Transverse colon (tissue), 4 donors: ENCODE results near the gene SCD5. TPM values are rescaled to one million over a fixed set of nuclear protein-coding genes. Genes with fewer than 3 reads are reported as not detected.

Source experiments
- DNase-seq: peaks from one replicate; pipeline ENCODE4 v3.0.0-alpha.2; 2019
- H3K27ac ChIP-seq, 4 donors: fragments of 200-600 bp; sonication (generic); 2 replicates each; pipeline ENCODE4 v1.5.1; 2016 to 2018; ENCODE audit warnings: inconsistent platforms in 4 of 4
- H3K27me3 ChIP-seq: fragments of 200-600 bp; sonication (generic); 2 replicates; pipeline ENCODE4 v1.5.1; 2017; ENCODE audit warnings: inconsistent platforms
- H3K36me3 ChIP-seq, 4 donors: fragments of 200-600 bp; sonication (generic); 2 replicates each; pipeline ENCODE4 v1.5.1; 2017 to 2019; ENCODE audit warnings: inconsistent platforms in 4 of 4
- H3K4me1 ChIP-seq, 4 donors: fragments of 200-600 bp; sonication (generic); 2 replicates each; pipeline ENCODE4 v1.5.1; 2017 to 2020; ENCODE audit warnings: inconsistent platforms in 4 of 4
- H3K4me3 ChIP-seq, 4 donors: fragments of 200-600 bp; sonication (generic); 1 replicate in 1 of 4; 2 replicates in 3 of 4; pipeline versions ENCODE4 v1.5.1 to v1.6.1; 2017 to 2019; ENCODE audit warnings: inconsistent platforms in 4 of 4
- H3K9me3 ChIP-seq, 2 donors: fragments of 200-600 bp; sonication (generic); 2 replicates each; pipeline ENCODE4 v1.5.1; 2017 to 2019; ENCODE audit warnings: inconsistent platforms in 2 of 2
- CTCF ChIP-seq, 5 experiments: fragments of 200-600 bp in 3 of 5; fragments of 450-650 bp in 2 of 5; sonication (generic) in 3 of 5; IDR thresholded peaks; 1 replicate in 2 of 5; 2 replicates in 3 of 5; pipeline ENCODE4 v1.5.1; 2016 to 2017; ENCODE audit warnings: antibody characterized with exemption in 5 of 5, inconsistent platforms in 3 of 5, mild to moderate bottlenecking in 2 of 5, moderate library complexity in 1 of 5
- EP300 ChIP-seq: sonication (generic); formaldehyde crosslinking; IDR thresholded peaks from one replicate; pipeline ENCODE4 v1.6.1; 2017; ENCODE audit warnings: antibody characterized with exemption, low read depth
- POLR2A ChIP-seq: fragments of 450-650 bp; IDR thresholded peaks from one replicate; pipeline ENCODE4 v1.6.1; 2016; ENCODE audit warnings: antibody characterized with exemption, mild to moderate bottlenecking, moderate library complexity
- POLR2AphosphoS5 ChIP-seq, 3 donors: sonication (generic); formaldehyde crosslinking; IDR thresholded peaks; one replicate each; pipeline ENCODE4 v1.6.1; 2016; ENCODE audit warnings: antibody characterized with exemption in 3 of 3
- WGBS, 2 donors: methylation state at CpG; one replicate each; pipeline ENCODE4 v1.1.5; 2018; ENCODE audit warnings: low coverage in 1 of 2; 5-methylcytosine and 5-hydroxymethylcytosine counted together
- in situ Hi-C, 4 donors: fragments of 200-750 bp; cut with MboI; loops; one replicate each; pipeline versions ENCODE4 v1.15.0 to v1.15.1; 2017; ENCODE audit warnings: low sequenced_read_pairs in 3 of 4, low pct_ligation_motif_present in 1 of 4, low pct_unique_long_range_greater_than_20kb in 1 of 4
- intact Hi-C: fragments of 100-400 bp; cut with DNase I; formaldehyde crosslinking; loops from one replicate; pipeline ENCODE4 v1.15.1; 2023; ENCODE audit warnings: low total_unique reads
- total RNA-seq, 4 donors: library from RNA; depleted of rRNA; stranded (reverse); fragments of >200 nt; gene quantifications; one replicate each; pipeline ENCODE4 v1.1.0, GENCODE V29; 2016

The SCD5 gene
- total RNA-seq, 4 donors from 2014 or later, result 1.5 to 7.5 (median 3.5) TPM

- H3K9me3 ChIP-seq, result no peaks in the 10 kb centered on the region
- 88% methylated on average over 1 to 5 of the region's 5 CpGs for WGBS, 2 donors
- H3K4me1 ChIP-seq, result no peaks in the 10 kb centered on the region
- no peak for DNase-seq
- no peaks in the 10 kb centered on the region for H3K27me3 ChIP-seq
- in situ Hi-C loops (no loop called here), intact Hi-C loops (no loop called here)
- TF ChIP-seq POLR2A, result no peak
- no peak for TF ChIP-seq CTCF (IDR thresholded peaks at IDR 0.05)
- TF ChIP-seq POLR2AphosphoS5 (IDR thresholded peaks at IDR 0.05), result no peak
- no peak for TF ChIP-seq EP300
- H3K27ac ChIP-seq, result no peak overlapping the region
- no peaks in the 10 kb centered on the region for H3K36me3 ChIP-seq
- H3K4me3 ChIP-seq, result no peak overlapping the region
Measured at GRCh38 chr4:82696117-82696860, 102.3 kb downstream of the SCD5 start.

GRCh38 chr4:82694892-82695291 lies 103.7 kb downstream of the SCD5 start:
- no peaks in the 10 kb centered on the region for H3K4me1 ChIP-seq
- no peak overlapping the region for H3K27ac ChIP-seq
- intact Hi-C loops (no loop called here), in situ Hi-C loops (no loop called here)
- H3K36me3 ChIP-seq, result no peaks in the 10 kb centered on the region
- TF ChIP-seq POLR2A (no peak), EP300 (no peak), POLR2AphosphoS5 (IDR thresholded peaks at IDR 0.05) (no peak)
- no peaks in the 10 kb centered on the region for H3K9me3 ChIP-seq
- no peak for DNase-seq
- H3K27me3 ChIP-seq, result no peaks in the 10 kb centered on the region
- no peak overlapping the region for H3K4me3 ChIP-seq
- 82 to 85% methylated on average over 2 to 4 of the region's 4 CpGs for WGBS, 2 donors

GRCh38 chr4:82694046-82694445 lies 104.5 kb downstream of the SCD5 start:
- no peaks in the 10 kb centered on the region for H3K9me3 ChIP-seq
- H3K4me3 ChIP-seq, result no peak overlapping the region
- DNase-seq, result no peak
- H3K36me3 ChIP-seq, result no peaks in the 10 kb centered on the region
- H3K27me3 ChIP-seq, result no peaks in the 10 kb centered on the region
- TF ChIP-seq POLR2A (no peak), POLR2AphosphoS5 (IDR thresholded peaks at IDR 0.05) (no peak), EP300 (no peak), CTCF (IDR thresholded peaks at IDR 0.05) (no peak)
- no peak overlapping the region for H3K27ac ChIP-seq
- 76% methylated on average over 8 of the region's 8 CpGs; no CpG with 5 or more reads in 1 of the 2 donors for WGBS, 2 donors
- in situ Hi-C loops, result no loop called here
- H3K4me1 ChIP-seq, result no peaks in the 10 kb centered on the region
- intact Hi-C loops, result no loop called here

GRCh38 chr4:82692101-82692780 lies 106.4 kb downstream of the SCD5 start:
- H3K27me3 ChIP-seq, result no peaks in the 10 kb centered on the region
- no peaks in the 10 kb centered on the region for H3K9me3 ChIP-seq
- in situ Hi-C loops (no loop called here), intact Hi-C loops (no loop called here)
- no peak overlapping the region for H3K4me3 ChIP-seq
- no peak for DNase-seq
- WGBS, 2 donors, result 90% methylated on average over 11 of the region's 18 CpGs; no CpG with 5 or more reads in 1 of the 2 donors
- no peak overlapping the region for H3K27ac ChIP-seq
- no peaks in the 10 kb centered on the region for H3K4me1 ChIP-seq
- no peaks in the 10 kb centered on the region for H3K36me3 ChIP-seq
- TF ChIP-seq CTCF (IDR thresholded peaks at IDR 0.05) (no peak), POLR2AphosphoS5 (IDR thresholded peaks at IDR 0.05) (no peak), EP300 (no peak)
